ENCODE data around the gene EPRS1.

Gene EPRS1

DNA sequence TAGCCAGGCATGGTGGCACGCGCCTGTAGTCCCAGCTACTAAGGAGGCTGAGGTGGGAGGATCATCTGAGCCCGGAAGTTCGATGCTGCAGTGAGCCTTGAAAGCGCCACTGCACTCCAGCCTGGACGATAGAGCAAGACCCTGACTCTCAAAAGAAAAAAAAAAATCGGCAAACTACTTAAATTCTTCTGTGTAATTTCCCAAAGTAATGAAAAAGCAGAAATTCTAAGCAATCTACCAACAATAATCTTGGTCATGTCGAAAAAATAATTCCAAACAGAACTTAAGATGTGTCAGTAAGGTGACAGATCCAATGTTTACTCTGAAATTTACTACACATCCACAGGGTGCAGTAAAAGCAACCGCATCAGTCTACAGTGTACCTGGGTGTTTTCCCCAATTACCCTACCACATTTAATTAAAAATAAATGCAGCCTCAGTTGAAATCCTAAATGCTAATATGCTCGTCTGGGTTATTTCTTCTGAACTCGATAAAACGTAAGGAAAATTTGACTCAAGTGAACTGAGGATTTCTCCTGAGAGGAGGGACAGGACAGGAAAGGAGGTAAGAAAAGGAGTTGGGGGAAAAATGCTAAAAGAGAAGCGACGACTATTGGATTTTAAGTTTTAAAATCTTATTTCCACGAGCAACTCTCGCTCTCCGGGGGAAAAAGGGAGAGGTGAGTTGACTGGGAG, 801 bp downstream of the EPRS1 start:
- CTCF ChIA-PET: no interaction called here

DNA sequence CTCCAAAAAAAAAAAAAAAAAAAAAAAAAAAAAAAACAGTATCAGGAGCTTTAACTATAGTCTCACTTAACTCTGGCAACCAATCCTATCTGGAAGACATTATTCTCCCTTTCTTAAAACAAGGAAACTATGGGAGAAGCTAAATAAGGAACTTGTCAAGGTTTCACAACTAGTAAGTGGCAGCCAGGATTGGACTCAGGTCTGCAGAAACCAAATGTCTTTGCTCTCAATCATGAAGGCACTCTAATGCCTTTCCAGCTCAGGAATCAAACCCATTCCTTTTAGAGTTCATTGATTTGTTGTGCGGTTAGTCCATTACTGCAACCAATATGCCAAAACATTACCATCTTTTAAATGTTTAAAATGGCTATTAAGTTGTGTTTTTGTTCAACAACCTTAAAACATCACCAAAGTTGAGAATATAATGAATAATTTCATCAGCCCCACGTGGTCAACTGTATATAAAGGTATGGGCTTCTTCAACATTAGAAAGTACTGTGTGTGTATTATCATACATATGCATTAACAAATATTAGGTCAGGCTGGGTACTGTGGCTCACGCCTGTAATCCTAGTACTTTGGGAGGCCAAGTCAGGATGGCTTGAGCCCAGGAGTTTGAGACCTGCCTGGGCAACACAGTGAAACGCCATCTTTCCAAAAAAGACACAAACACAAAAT, 1.5 kb downstream of the EPRS1 start:
- Histone ChIP-seq H3K4me1 (ENCODE audit: control insufficient read depth, insufficient read depth, low read length) (no peaks in the 10 kb centered on the region), H3K4me3 (ENCODE audit: low read depth, low read length) (peak overlapping the region; percentile 89), H3K36me3 (ENCODE audit: control insufficient read depth in 2 of 2, insufficient read depth in 1 of 2, low read length in 2 of 2) (peaks cover 2 to 8% of the 10 kb centered on the region in 2 experiments; a peak in 2 of 3 replicates), H3K9me3 (ENCODE audit: control insufficient read depth, insufficient read depth, low read depth, low read length) (no peaks in the 10 kb centered on the region), H3K27ac (ENCODE audit: extremely low read depth, low read depth, low read length) (no peak overlapping the region)
- CTCF ChIA-PET: interaction anchor here (0.8 kb wide), 1 partner anchor 182 kb away, joined by 3 read pairs; no protein-coding TSS in a partner anchor
- POLR2A ChIA-PET: interaction anchor here (0.6 kb wide), 3 partner anchors 32 to 679 kb away, joined by 3 to 6 read pairs (median 4); no protein-coding TSS in a partner anchor
- no peak for TF ChIP-seq ZNF433 (tag by site-specific recombination; IDR thresholded peaks at IDR 0.05; ENCODE audit: low read depth)
- TF ChIP-seq, protein P1, sequence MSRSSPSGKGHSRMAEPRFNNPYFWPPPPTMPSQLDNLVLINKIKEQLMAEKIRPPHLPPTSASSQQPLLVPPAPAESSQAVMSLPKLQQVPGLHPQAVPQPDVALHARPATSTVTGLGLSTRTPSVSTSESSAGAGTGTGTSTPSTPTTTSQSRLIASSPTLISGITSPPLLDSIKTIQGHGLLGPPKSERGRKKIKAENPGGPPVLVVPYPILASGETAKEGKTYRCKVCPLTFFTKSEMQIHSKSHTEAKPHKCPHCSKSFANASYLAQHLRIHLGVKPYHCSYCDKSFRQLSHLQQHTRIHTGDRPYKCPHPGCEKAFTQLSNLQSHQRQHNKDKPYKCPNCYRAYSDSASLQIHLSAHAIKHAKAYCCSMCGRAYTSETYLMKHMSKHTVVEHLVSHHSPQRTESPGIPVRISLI (tag by site-specific recombination; IDR thresholded peaks at IDR 0.05): peak; percentile 59; the same call in 1 of the 2 replicates

More for the DNA sequence above, 801 bp downstream of the EPRS1 start:
- Histone ChIP-seq H3K9me3 (ENCODE audit: control insufficient read depth, insufficient read depth, low read depth, low read length) (no peaks in the 10 kb centered on the region), H3K36me3 (ENCODE audit: control insufficient read depth in 2 of 2, insufficient read depth in 1 of 2, low read length in 2 of 2) (peaks cover 0 to 5% of the 10 kb centered on the region in 2 experiments; a peak in 2 of 3 replicates), H3K27ac (ENCODE audit: extremely low read depth, low read depth, low read length) (peak overlapping the region; percentile 71; the same call in 1 of the 2 replicates), H3K4me1 (ENCODE audit: control insufficient read depth, insufficient read depth, low read length) (no peaks in the 10 kb centered on the region), H3K4me3 (ENCODE audit: low read depth, low read length) (peak overlapping the region; percentile 89)
- POLR2A ChIA-PET: no interaction called here
- peak; percentile 42; the same call in 1 of the 2 replicates for TF ChIP-seq ZNF2 (tag by site-specific recombination; IDR thresholded peaks at IDR 0.05)
- TF ChIP-seq ZBTB17 (tag by site-specific recombination; IDR thresholded peaks at IDR 0.05): peak; percentile 96
- TF ChIP-seq, protein P2, sequence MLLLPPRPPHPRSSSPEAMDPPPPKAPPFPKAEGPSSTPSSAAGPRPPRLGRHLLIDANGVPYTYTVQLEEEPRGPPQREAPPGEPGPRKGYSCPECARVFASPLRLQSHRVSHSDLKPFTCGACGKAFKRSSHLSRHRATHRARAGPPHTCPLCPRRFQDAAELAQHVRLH (tag by site-specific recombination; IDR thresholded peaks at IDR 0.05): 0 out of 2 replicates have a peak, but pooled peaks have one; percentile 18
- TF ChIP-seq ZNF335 (tag by site-specific recombination; conservative IDR thresholded peaks at IDR 0.05): peak; percentile 47
- TF ChIP-seq, protein P3, sequence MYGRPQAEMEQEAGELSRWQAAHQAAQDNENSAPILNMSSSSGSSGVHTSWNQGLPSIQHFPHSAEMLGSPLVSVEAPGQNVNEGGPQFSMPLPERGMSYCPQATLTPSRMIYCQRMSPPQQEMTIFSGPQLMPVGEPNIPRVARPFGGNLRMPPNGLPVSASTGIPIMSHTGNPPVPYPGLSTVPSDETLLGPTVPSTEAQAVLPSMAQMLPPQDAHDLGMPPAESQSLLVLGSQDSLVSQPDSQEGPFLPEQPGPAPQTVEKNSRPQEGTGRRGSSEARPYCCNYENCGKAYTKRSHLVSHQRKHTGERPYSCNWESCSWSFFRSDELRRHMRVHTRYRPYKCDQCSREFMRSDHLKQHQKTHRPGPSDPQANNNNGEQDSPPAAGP (tag by site-specific recombination; IDR thresholded peaks at IDR 0.05): no peak
- 0 out of 2 replicates have a peak, but pooled peaks have one; percentile 22 for TF ChIP-seq SP7 (tag by site-specific recombination; IDR thresholded peaks at IDR 0.05)
- no peak for TF ChIP-seq ZNF114 (tag by site-specific recombination; IDR thresholded peaks at IDR 0.05)
- TF ChIP-seq ZNF121 (tag by site-specific recombination; IDR thresholded peaks at IDR 0.05): peak; percentile 95
- TF ChIP-seq, protein P4, sequence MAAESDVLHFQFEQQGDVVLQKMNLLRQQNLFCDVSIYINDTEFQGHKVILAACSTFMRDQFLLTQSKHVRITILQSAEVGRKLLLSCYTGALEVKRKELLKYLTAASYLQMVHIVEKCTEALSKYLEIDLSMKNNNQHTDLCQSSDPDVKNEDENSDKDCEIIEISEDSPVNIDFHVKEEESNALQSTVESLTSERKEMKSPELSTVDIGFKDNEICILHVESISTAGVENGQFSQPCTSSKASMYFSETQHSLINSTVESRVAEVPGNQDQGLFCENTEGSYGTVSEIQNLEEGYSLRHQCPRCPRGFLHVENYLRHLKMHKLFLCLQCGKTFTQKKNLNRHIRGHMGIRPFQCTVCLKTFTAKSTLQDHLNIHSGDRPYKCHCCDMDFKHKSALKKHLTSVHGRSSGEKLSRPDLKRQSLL (tag by site-specific recombination; IDR thresholded peaks at IDR 0.05): peak; percentile 86; the same call in 1 of the 2 replicates
- TF ChIP-seq MZF1 (tag by site-specific recombination; IDR thresholded peaks at IDR 0.05; ENCODE audit: borderline replicate concordance): no peak
- TF ChIP-seq ZXDB (tag by site-specific recombination; IDR thresholded peaks at IDR 0.05): 0 out of 2 replicates have a peak, but pooled peaks have one; percentile 11
- TF ChIP-seq, protein P5, sequence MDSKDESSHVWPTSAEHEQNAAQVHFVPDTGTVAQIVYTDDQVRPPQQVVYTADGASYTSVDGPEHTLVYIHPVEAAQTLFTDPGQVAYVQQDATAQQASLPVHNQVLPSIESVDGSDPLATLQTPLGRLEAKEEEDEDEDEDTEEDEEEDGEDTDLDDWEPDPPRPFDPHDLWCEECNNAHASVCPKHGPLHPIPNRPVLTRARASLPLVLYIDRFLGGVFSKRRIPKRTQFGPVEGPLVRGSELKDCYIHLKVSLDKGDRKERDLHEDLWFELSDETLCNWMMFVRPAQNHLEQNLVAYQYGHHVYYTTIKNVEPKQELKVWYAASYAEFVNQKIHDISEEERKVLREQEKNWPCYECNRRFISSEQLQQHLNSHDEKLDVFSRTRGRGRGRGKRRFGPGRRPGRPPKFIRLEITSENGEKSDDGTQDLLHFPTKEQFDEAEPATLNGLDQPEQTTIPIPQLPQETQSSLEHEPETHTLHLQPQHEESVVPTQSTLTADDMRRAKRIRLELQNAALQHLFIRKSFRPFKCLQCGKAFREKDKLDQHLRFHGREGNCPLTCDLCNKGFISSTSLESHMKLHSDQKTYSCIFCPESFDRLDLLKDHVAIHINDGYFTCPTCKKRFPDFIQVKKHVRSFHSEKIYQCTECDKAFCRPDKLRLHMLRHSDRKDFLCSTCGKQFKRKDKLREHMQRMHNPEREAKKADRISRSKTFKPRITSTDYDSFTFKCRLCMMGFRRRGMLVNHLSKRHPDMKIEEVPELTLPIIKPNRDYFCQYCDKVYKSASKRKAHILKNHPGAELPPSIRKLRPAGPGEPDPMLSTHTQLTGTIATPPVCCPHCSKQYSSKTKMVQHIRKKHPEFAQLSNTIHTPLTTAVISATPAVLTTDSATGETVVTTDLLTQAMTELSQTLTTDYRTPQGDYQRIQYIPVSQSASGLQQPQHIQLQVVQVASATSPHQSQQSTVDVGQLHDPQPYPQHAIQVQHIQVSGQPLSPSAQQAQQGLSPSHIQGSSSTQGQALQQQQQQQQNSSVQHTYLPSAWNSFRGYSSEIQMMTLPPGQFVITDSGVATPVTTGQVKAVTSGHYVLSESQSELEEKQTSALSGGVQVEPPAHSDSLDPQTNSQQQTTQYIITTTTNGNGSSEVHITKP (tag by site-specific recombination; IDR thresholded peaks at IDR 0.05): 0 out of 2 replicates have a peak, but pooled peaks have one; percentile 16
- TF ChIP-seq SP2 (tag by site-specific recombination; IDR thresholded peaks at IDR 0.05): peak; percentile 36
- TF ChIP-seq WT1 (tag by site-specific recombination; IDR thresholded peaks at IDR 0.05): peak; percentile 50; the same call in 1 of the 2 replicates
- no peak for TF ChIP-seq ZNF624 (tag by site-specific recombination; IDR thresholded peaks at IDR 0.05)
- no peak for TF ChIP-seq ZNF830 (tag by site-specific recombination; IDR thresholded peaks at IDR 0.05; ENCODE audit: low read depth)
